Body of pancreas (tissue), 4 donors: Measurements from ENCODE around the gene RBM12. TPM values are rescaled to one million over a fixed set of nuclear protein-coding genes. Genes with fewer than 3 reads are reported as not detected.

ENCODE experiments used
- ATAC-seq: fragments of 150-250 bp; one replicate; pipeline ENCODE4 v1.9.1; 2016
- DNase-seq, 4 donors: peaks; one replicate each; pipeline ENCODE4 v3.0.0-alpha.2; 2019
- H3K27ac ChIP-seq, 4 donors: fragments of 200-600 bp; sonication (generic); 1 replicate in 3 of 4; 2 replicates in 1 of 4; pipeline versions ENCODE4 v1.5.1 to v1.6.1; 2016 to 2019; ENCODE audit warnings: mild to moderate bottlenecking in 1 of 4, mixed read lengths in 1 of 4, moderate library complexity in 1 of 4
- H3K27me3 ChIP-seq, 2 donors: fragments of 200-600 bp; sonication (generic); one replicate each; pipeline ENCODE4 v1.6.0; 2016; ENCODE audit warnings: mild to moderate bottlenecking in 1 of 2
- H3K36me3 ChIP-seq, 2 donors: fragments of 200-600 bp; sonication (generic); replicated peaks in 1 of 2; 2 replicates each; pipeline ENCODE4 v1.5.1; 2016; ENCODE audit warnings: low read depth in 2 of 2; ENCODE audit not compliant: insufficient read depth in 1 of 2
- H3K4me1 ChIP-seq: fragments of 200-600 bp; sonication (generic); one replicate; pipeline ENCODE4 v1.6.0; 2016
- H3K4me3 ChIP-seq, 2 donors: fragments of 200-600 bp; sonication (generic); 1 replicate in 1 of 2; 2 replicates in 1 of 2; pipeline ENCODE4 v1.5.1; 2016 to 2019
- H3K9me3 ChIP-seq, 3 donors: fragments of 200-600 bp; sonication (generic); 1 replicate in 2 of 3; 2 replicates in 1 of 3; pipeline ENCODE4 v1.5.1; 2016
- CTCF ChIP-seq, 7 experiments: fragments of 450-650 bp in 4 of 7; fragments of 200-600 bp in 3 of 7; sonication (generic) in 3 of 7; IDR thresholded peaks; one replicate each; pipeline ENCODE4 v1.5.1; 2016 to 2019; ENCODE audit warnings: antibody characterized with exemption in 7 of 7
- POLR2A ChIP-seq, 3 donors: fragments of 450-650 bp; IDR thresholded peaks; one replicate each; pipeline ENCODE4 v1.6.1; 2016; ENCODE audit warnings: antibody characterized with exemption in 3 of 3, mild to moderate bottlenecking in 2 of 3
- WGBS, 2 donors: methylation state at CpG; one replicate each; pipeline ENCODE4 v1.1.5; 2017; 5-methylcytosine and 5-hydroxymethylcytosine counted together
- intact Hi-C: fragments of 100-400 bp; cut with DNase I; formaldehyde crosslinking; loops from one replicate; pipeline ENCODE4 v1.15.1; 2023
- total RNA-seq, 2 donors: library from RNA; depleted of rRNA; stranded (reverse); fragments of >200 nt; gene quantifications; one replicate each; pipeline ENCODE4 v1.1.0, GENCODE V29; 2016

RBM12 gene
- total RNA-seq, 2 donors from 2014 or later, result 14.8 to 22.3 TPM

- 8 to 11% methylated on average over 16 to 21 of the region's 22 CpGs for WGBS, 2 donors
- Histone ChIP-seq H3K27me3 (no peaks in the 10 kb centered on the region), H3K27ac (peak overlapping the region; percentile 82 to 93 (median 88)), H3K4me1 (peaks cover 39% of the 10 kb centered on the region), H3K36me3 (no peaks in the 10 kb centered on the region), H3K9me3 (no peaks in the 10 kb centered on the region), H3K4me3 (peak overlapping the region; percentile 10 to 23)
- intact Hi-C loops, result no loop called here
- ATAC-seq, result peak; percentile 10
- TF ChIP-seq CTCF (IDR thresholded peaks at IDR 0.05) (peak in 5 of 7 experiments; percentile 32 to 58 (median 45)), POLR2A (IDR thresholded peaks at IDR 0.05) (no peak)
- peak; percentile 61 to 75 (median 66) for DNase-seq
Measured at GRCh38 chr20:35617397-35618262, 47.1 kb downstream of the RBM12 start.

GRCh38 chr20:35616465-35617396 lies 48.0 kb downstream of the RBM12 start:
- TF ChIP-seq POLR2A (IDR thresholded peaks at IDR 0.05), result peak; percentile 82 to 95 (median 94)
- TF ChIP-seq CTCF (IDR thresholded peaks at IDR 0.05), result peak in 1 of 7 experiments; percentile 22
- ATAC-seq (peak; percentile 69), DNase-seq (peak; percentile 94 to 95 (median 95))
- Histone ChIP-seq H3K27ac (peak overlapping the region; percentile 82 to 93 (median 88)), H3K4me1 (peaks cover 39% of the 10 kb centered on the region), H3K36me3 (no peaks in the 10 kb centered on the region), H3K9me3 (no peaks in the 10 kb centered on the region), H3K4me3 (peak overlapping the region; percentile 10 to 23), H3K27me3 (no peaks in the 10 kb centered on the region)
- intact Hi-C loops, result no loop called here
- WGBS, 2 donors, result 3 to 4% methylated on average over 10 to 56 of the region's 57 CpGs

- DNase-seq, result peak; percentile 99 to 100 (median 100)
- peaks cover 45% of the 10 kb centered on the region for H3K4me1 ChIP-seq
- intact Hi-C loops, result no loop called here
- ATAC-seq, result peak; percentile 89
- TF ChIP-seq POLR2A (IDR thresholded peaks at IDR 0.05), result peak; percentile 63 to 90 (median 83)
- peak in 1 of 7 experiments; percentile 6 for TF ChIP-seq CTCF (IDR thresholded peaks at IDR 0.05)
- H3K27ac ChIP-seq, result peak within 1 kb of the TSS; percentile 82 to 93 (median 88)
- peak within 1 kb of the TSS; percentile 23 to 38 for H3K4me3 ChIP-seq
- H3K36me3 ChIP-seq, result no peaks in the 10 kb centered on the region
- no peaks in the 10 kb centered on the region for H3K27me3 ChIP-seq
- WGBS, 2 donors, result 0 to 1% methylated on average over 1 to 55 of the region's 68 CpGs
- no peaks in the 10 kb centered on the region for H3K9me3 ChIP-seq
Measured at GRCh38 chr20:35615667-35616464, 48.8 kb downstream of the RBM12 start, which contains the start of gene SPAG4. Gene SPAG4, plus strand, starts transcription at chr20:35615829. Its CDS starts 175 bp downstream, at chr20:35616004.

- Histone ChIP-seq H3K27me3 (no peaks in the 10 kb centered on the region), H3K4me1 (peaks cover 13% of the 10 kb centered on the region), H3K4me3 (no peak overlapping the region), H3K36me3 (no peaks in the 10 kb centered on the region), H3K27ac (no peak overlapping the region), H3K9me3 (no peaks in the 10 kb centered on the region)
- no peak for DNase-seq
- TF ChIP-seq POLR2A (IDR thresholded peaks at IDR 0.05) (no peak), CTCF (IDR thresholded peaks at IDR 0.05) (no peak)
- ATAC-seq, result no peak
- WGBS, 2 donors, result 60 to 65% methylated on average over 2 of the region's 2 CpGs
- intact Hi-C loops, result no loop called here
Measured at GRCh38 chr20:35611482-35611881, 53.2 kb downstream of the RBM12 start.
